ENCODE measurements around the gene CFAP44.

The CFAP44 gene

DNA sequence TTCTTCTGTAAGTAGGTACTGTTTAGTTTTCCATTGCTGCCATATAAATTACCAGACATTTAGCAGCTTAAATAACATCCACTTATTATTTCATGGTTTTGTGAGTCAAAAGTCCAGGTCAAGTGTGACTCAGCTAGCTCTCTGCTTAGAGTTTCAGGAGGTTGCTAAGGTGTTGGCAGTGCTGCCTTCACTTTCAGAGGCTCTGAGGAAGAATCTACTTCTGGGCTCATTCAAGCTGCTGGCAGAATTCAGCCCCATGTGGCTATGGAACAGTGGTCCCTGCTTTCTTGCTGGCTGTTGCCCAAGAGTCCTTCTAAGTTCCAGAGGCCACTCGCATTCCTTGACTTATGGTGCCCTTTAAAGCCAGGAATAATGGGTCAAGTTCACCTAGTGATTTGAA, 4.5 kb downstream of the CFAP44 start:
- TF ChIP-seq, protein P1, sequence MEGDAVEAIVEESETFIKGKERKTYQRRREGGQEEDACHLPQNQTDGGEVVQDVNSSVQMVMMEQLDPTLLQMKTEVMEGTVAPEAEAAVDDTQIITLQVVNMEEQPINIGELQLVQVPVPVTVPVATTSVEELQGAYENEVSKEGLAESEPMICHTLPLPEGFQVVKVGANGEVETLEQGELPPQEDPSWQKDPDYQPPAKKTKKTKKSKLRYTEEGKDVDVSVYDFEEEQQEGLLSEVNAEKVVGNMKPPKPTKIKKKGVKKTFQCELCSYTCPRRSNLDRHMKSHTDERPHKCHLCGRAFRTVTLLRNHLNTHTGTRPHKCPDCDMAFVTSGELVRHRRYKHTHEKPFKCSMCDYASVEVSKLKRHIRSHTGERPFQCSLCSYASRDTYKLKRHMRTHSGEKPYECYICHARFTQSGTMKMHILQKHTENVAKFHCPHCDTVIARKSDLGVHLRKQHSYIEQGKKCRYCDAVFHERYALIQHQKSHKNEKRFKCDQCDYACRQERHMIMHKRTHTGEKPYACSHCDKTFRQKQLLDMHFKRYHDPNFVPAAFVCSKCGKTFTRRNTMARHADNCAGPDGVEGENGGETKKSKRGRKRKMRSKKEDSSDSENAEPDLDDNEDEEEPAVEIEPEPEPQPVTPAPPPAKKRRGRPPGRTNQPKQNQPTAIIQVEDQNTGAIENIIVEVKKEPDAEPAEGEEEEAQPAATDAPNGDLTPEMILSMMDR (IDR thresholded peaks at IDR 0.05): no peak
- H3K36me3 ChIP-seq: no peaks in the 10 kb centered on the region
- H3K4me3 ChIP-seq (ENCODE audit: low read depth in 1 of 2, low read length in 1 of 2): no peak overlapping the region
- H3K9me3 ChIP-seq: no peaks in the 10 kb centered on the region
- no peak overlapping the region for H3K27ac ChIP-seq
- H3K4me1 ChIP-seq (ENCODE audit: control insufficient read depth in 1 of 2, insufficient read depth in 1 of 2, low read depth in 1 of 2, low read length in 1 of 2): peaks cover 0 to 3% of the 10 kb centered on the region in 2 experiments
- no peaks in the 10 kb centered on the region for H3K27me3 ChIP-seq

DNA sequence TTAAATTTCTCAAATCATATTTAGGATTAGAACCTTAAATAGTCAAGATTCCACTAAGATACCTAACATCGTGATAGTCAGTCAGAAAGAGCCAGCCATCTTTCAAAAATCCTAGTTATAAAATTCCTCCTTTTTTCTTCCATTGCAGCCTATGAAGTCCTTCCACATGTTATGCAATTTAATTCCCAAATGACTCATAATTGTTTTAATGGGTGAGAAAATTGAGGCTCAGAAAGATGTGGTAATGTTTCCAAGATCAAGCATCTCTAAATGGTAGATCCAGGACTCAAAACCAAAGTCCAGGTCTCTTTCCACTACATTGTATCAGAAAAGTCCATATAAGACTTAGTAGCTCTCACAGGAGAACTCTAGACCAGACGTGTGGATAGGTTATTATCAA, 9.5 kb downstream of the CFAP44 start:
- no peaks in the 10 kb centered on the region for H3K9me3 ChIP-seq
- TF ChIP-seq, protein P1 (IDR thresholded peaks at IDR 0.05): no peak
- H3K27me3 ChIP-seq: no peaks in the 10 kb centered on the region
- H3K27ac ChIP-seq: no peak overlapping the region
- H3K36me3 ChIP-seq: no peaks in the 10 kb centered on the region
- H3K4me1 ChIP-seq (ENCODE audit: control insufficient read depth in 1 of 2, insufficient read depth in 1 of 2, low read depth in 1 of 2, low read length in 1 of 2): no peaks in the 10 kb centered on the region
- no peak overlapping the region for H3K4me3 ChIP-seq (ENCODE audit: low read depth in 1 of 2, low read length in 1 of 2)

DNA sequence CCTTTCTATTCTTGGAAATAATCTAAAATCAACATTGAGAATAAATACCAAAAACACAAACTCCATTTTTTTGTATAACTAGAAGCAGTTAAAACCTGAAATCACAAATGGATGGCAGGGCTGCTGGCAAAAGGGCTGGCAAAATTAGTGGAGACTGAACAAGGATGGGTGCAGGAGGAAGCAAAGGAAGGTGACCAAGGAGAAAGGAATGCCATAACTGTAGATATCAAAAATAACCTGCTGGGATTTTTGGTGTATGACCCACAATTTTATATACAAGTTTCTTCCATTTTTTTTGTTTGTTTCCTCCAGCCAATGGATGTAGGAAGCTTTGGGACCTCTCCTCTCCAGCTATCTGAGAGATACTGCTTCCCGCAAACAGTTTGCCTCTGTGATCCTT, 12.7 kb downstream of the CFAP44 start:
- no peaks in the 10 kb centered on the region for H3K36me3 ChIP-seq
- H3K27me3 ChIP-seq: no peaks in the 10 kb centered on the region
- H3K4me3 ChIP-seq (ENCODE audit: low read depth in 1 of 2, low read length in 1 of 2): no peak overlapping the region
- no peak overlapping the region for H3K27ac ChIP-seq
- TF ChIP-seq, protein P1 (IDR thresholded peaks at IDR 0.05): no peak
- no peaks in the 10 kb centered on the region for H3K9me3 ChIP-seq
- no peaks in the 10 kb centered on the region for H3K4me1 ChIP-seq (ENCODE audit: control insufficient read depth in 1 of 2, insufficient read depth in 1 of 2, low read depth in 1 of 2, low read length in 1 of 2)

DNA sequence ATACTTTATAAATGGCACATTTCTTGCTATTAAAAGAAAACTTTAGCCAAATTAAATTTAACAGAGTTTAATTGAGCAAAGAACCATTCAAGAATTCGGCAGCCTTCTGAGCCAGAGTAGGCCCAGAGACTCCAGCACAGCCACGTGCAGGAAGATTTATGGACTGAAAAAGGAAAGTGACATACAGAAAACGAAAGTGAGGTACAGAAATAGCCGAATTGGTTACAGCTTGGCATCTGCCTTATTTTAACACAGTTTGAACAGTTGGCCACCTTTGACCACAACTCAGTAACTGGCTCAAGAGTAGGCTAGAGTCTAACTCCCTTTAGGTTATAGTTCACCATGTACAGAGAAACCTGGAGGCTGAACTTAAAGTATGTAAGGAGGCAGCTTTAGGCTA, 17.6 kb downstream of the CFAP44 start:
- no peaks in the 10 kb centered on the region for H3K36me3 ChIP-seq
- no peaks in the 10 kb centered on the region for H3K4me1 ChIP-seq (ENCODE audit: control insufficient read depth in 1 of 2, insufficient read depth in 1 of 2, low read depth in 1 of 2, low read length in 1 of 2)
- no peak overlapping the region for H3K27ac ChIP-seq
- no peaks in the 10 kb centered on the region for H3K9me3 ChIP-seq
- H3K27me3 ChIP-seq: no peaks in the 10 kb centered on the region
- TF ChIP-seq, protein P1 (IDR thresholded peaks at IDR 0.05): no peak
- no peak overlapping the region for H3K4me3 ChIP-seq (ENCODE audit: low read depth in 1 of 2, low read length in 1 of 2)

DNA sequence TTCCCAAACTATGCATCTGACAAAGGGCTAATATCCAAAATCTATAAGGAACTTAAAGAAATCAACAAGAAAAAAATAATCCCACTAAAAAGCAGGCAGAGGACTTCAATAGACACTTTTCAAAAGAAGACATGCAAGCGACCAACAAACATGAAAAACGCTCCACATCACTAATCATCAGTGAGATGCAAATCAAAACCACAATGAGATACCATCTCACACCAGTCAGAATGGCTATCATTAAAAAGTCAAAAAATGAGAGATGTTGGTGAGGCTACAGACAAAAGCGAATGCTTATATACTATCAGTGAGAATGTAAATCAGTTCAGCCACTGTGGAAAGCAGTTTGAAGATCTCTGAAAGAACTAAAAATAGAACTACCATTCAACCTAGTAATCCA, 20.2 kb downstream of the CFAP44 start:
- H3K27ac ChIP-seq: no peak overlapping the region
- TF ChIP-seq, protein P1 (IDR thresholded peaks at IDR 0.05): no peak
- H3K4me3 ChIP-seq (ENCODE audit: low read depth in 1 of 2, low read length in 1 of 2): no peak overlapping the region
- no peaks in the 10 kb centered on the region for H3K36me3 ChIP-seq
- H3K27me3 ChIP-seq: no peaks in the 10 kb centered on the region
- no peaks in the 10 kb centered on the region for H3K4me1 ChIP-seq (ENCODE audit: control insufficient read depth in 1 of 2, insufficient read depth in 1 of 2, low read depth in 1 of 2, low read length in 1 of 2)
- H3K9me3 ChIP-seq: no peaks in the 10 kb centered on the region

DNA sequence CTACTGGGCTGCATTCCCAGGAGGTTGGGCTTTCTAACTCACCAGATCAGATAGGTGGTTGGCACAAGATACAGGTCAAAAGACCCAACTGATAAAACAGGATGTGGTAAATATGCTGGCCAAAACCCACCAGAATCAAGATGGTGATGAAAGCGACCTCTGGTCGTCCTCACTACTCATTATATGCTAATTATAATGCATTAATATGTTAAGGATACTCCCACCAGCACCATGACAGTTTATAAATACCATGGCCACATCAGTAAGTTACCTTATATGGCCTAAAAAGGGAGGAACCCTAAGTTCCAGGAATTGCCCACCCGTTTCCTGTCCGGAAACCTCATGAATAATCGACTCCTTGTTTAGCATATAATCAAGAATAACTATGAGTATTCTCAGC, 31.6 kb downstream of the CFAP44 start:
- Histone ChIP-seq H3K27me3 (no peaks in the 10 kb centered on the region), H3K36me3 (no peaks in the 10 kb centered on the region)

More for the DNA sequence above, 31.6 kb downstream of the CFAP44 start:
- Histone ChIP-seq H3K4me1 (ENCODE audit: control insufficient read depth in 1 of 2, insufficient read depth in 1 of 2, low read depth in 1 of 2, low read length in 1 of 2) (no peaks in the 10 kb centered on the region), H3K9me3 (no peaks in the 10 kb centered on the region), H3K27ac (no peak overlapping the region), H3K4me3 (ENCODE audit: low read depth in 1 of 2, low read length in 1 of 2) (no peak overlapping the region)
- TF ChIP-seq, protein P1 (IDR thresholded peaks at IDR 0.05): no peak

Data from neutrophil (primary cell).